ENCODE results near the gene EPHB1. TPM values are rescaled to one million over a fixed set of nuclear protein-coding genes. Genes with fewer than 3 reads are reported as not detected.
"Not testable (repeated sequence)": the region's sequence is repeated elsewhere in the genome, so short reads cannot be mapped to it uniquely, and the experiment has no call there.

The EPHB1 gene
- total RNA-seq, 1 donor from 2014 or later: 0.33 TPM

GRCh38 chr3:134938029-134938525 lies 143.0 kb downstream of the EPHB1 start:
- no peak for DNase-seq (ENCODE audit: low read depth, low spot score)

DNA sequence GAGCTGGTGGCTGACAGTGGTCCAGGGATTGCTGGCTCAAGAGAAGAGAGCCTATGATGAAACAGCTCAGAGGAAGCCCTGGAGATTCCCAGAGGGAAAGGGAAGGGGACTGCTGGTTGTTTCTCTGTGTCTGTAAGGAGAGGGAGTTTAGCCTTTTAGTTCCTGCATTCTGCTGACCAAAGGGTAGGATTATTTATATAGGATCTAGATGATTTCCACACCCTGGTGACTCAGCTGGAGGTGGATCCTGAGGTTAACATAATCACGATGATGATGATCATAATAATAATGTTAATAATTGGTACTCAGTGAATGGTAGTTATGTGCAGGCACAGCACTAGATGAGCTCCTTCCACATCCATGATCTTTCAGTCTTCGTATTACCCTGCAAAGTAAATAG lies 144.9 kb downstream of the EPHB1 start:
- DNase-seq (ENCODE audit: low read depth, low spot score): no peak

- DNase-seq (ENCODE audit: low read depth, low spot score): no peak
Measured at GRCh38 chr3:134941820-134942219, 146.8 kb downstream of the EPHB1 start.

DNA sequence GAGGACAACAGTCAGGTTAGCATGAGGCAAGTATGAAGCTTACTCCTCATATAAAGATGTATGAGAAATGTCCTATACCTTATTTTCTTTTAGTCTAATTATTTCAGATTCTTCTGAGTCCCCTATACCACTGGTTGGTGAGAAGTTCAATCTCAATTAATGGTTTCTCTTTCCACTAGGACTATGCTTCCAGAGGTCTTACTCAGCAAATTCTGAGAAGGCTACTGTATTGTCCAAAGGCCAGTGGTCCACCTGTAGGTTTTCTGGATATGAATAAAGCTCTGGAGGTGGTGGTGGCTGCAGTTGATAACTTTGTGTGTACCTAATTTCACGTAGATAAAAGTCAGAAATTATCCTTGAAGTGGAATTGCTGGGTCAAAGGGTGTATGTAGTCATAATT lies 149.4 kb downstream of the EPHB1 start:
- no peak for DNase-seq (ENCODE audit: low read depth, low spot score)

- no peak for DNase-seq (ENCODE audit: low read depth, low spot score)
Measured at GRCh38 chr3:134949150-134949549, 154.1 kb downstream of the EPHB1 start.

DNA sequence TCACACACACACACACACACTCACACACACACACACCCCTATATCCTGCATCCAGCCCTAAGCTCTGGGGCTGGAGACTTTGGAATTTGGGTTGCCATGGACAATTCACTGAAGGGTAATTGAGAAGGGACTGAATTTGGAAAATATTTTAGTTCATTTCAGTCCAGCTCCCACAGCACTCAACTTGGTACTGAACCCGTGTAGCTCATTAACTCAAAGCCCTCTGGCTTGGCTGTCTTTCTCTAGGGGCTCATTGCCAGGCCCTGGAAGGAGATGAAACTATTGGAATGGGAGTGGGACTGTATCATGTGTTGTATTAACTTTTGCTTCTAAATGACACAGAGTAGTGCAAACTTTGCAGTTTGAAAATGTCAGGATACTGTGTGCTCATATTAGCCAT lies 157.3 kb downstream of the EPHB1 start:
- no peak for DNase-seq (ENCODE audit: low read depth, low spot score)

GRCh38 chr3:134955874-134956273 lies 160.8 kb downstream of the EPHB1 start:
- no peak for DNase-seq (ENCODE audit: low read depth, low spot score)

DNA sequence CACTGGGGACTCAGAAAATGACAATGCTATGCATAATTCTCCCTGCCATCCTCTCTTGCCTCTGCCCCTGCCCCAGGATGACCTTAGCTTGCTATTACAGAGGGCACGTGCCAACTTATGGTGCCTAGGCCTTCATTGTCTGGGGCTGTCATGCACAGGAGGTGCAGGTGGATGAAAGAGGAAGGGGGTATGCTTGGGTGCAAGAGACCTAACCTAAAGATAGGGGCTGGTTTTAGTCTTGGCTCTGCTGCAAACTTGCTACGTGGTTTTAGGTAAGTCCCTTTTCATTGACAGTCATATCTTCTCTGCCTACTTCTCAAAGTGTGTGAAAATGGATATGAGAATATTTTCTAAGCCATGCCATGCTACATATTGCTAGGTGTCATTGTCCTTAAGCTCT lies 161.3 kb downstream of the EPHB1 start:
- DNase-seq (ENCODE audit: low read depth, low spot score): no peak

GRCh38 chr3:134956844-134957243 lies 161.8 kb downstream of the EPHB1 start:
- DNase-seq (ENCODE audit: low read depth, low spot score): no peak

DNA sequence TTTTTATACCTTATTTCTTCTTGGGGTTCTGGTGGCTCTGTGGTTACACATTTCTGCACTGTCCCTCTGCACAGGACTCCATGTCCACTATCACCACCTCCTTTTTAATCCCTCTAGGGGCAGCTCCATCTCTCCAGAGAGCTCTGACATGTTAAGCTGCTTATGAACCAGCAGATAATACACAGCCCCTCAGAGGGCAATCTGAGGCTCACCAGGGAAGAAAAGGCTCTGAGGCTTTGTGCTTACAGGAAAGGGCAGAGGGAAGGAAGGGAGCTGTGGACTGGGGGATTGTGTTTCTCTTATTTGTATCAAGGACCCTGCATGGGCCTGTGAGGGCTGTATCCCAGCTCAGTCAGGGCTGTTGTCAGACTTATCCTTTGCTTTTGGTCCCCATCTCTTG lies 164.5 kb downstream of the EPHB1 start:
- no peak for DNase-seq (ENCODE audit: low read depth, low spot score)

- no peak for DNase-seq (ENCODE audit: low read depth, low spot score)
Measured at GRCh38 chr3:134964226-134964625, 169.2 kb downstream of the EPHB1 start.

- no peak for DNase-seq (ENCODE audit: low read depth, low spot score)
Measured at GRCh38 chr3:134965865-134966481, 170.9 kb downstream of the EPHB1 start.

- DNase-seq (ENCODE audit: low read depth, low spot score): no peak
Measured at GRCh38 chr3:134970895-134971294, 175.8 kb downstream of the EPHB1 start.

- DNase-seq (ENCODE audit: low read depth, low spot score): no peak
Measured at GRCh38 chr3:134971306-134971705, 176.2 kb downstream of the EPHB1 start.

DNA sequence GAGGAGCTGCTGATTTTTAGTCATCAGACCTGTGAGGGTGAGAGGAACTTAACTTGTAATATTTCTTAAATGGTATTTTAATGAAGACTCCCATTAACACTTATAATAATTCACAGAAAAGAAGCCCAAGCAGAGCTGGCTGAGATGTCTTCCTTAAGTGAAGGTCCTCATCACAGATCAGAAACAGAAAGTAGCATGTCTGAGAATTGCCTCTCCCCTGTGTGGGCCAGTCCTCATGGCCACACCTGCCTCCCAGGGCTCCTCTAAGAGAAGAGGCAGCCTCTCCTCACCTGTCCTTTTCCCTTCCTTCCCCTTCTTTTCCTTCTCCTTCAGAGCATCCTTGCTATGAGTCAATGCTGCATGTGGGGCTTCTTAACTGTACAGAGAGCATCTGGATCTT lies 176.8 kb downstream of the EPHB1 start:
- not testable (repeated sequence) for DNase-seq (ENCODE audit: low read depth, low spot score)

- DNase-seq (ENCODE audit: low read depth, low spot score): no peak
Measured at GRCh38 chr3:134972836-134973455, 177.9 kb downstream of the EPHB1 start.

GRCh38 chr3:134974624-134975023 lies 179.6 kb downstream of the EPHB1 start:
- no peak for DNase-seq (ENCODE audit: low read depth, low spot score)

DNA sequence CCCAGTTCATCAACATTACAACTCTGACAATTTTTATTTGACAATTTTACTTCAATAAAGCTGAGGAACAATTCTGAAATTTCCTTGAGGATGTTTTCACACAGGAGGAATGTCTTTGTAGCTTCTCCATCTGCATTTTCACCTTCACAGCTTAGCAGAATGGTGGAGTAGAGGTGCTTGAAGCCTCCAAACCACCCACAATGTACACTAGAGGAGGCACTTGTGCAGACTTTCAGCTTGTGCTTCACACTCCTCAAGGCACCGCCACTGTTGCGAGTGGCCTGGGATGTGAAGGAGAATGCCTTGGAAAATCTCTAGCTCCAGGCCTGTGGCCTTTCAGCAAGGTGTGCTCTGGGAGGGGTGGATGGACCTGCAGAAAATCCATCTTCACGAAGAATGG lies 181.9 kb downstream of the EPHB1 start:
- DNase-seq (ENCODE audit: low read depth, low spot score): no peak

GRCh38 chr3:134978658-134979057 lies 183.6 kb downstream of the EPHB1 start:
- DNase-seq (ENCODE audit: low read depth, low spot score): no peak

- no peak for DNase-seq (ENCODE audit: low read depth, low spot score)
Measured at GRCh38 chr3:134985864-134986715, 191.0 kb downstream of the EPHB1 start.

- DNase-seq (ENCODE audit: low read depth, low spot score): no peak
Measured at GRCh38 chr3:134988666-134989065, 193.6 kb downstream of the EPHB1 start.

- no peak for DNase-seq (ENCODE audit: low read depth, low spot score)
Measured at GRCh38 chr3:134991003-134991402, 195.9 kb downstream of the EPHB1 start.
